ENCODE data around the gene MICU2. TPM values are rescaled to one million over a fixed set of nuclear protein-coding genes. Genes with fewer than 3 reads are reported as not detected.

Gene MICU2
- total RNA-seq, 4 donors from 2014 or later: 50.8 to 108 (median 77.4) TPM

DNA sequence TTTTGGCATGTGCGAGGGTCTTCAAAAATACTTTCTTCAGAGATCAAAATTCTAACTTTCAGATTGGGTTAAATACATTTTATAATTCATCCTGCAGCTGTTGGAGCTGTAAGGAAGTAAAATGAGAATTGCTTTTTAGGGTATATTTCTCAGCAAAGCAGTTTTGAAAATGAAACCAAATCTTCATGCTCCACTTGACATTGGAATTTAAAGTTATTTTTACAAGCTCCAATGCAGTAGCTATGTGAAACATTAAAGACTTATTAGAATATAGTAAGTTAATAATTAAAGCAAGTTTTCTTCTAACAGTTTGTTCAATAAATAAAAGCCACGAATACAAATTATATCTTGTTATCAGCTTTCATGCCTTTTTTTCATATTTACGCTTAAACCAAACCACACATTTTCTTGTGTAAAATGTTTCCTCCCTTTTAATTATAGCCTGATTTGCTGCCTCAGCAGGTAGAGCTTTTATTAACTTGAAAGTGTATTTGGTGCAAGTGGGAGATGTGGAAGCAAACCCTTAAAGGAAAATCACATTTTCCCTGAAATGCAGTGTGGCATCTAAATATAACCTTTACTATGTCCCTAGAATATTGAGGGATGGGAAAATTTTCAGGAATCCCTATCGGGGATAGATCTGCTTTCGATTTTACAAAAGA is 12.4 kb upstream of the MICU2 start:
- TF ChIP-seq, protein P1, sequence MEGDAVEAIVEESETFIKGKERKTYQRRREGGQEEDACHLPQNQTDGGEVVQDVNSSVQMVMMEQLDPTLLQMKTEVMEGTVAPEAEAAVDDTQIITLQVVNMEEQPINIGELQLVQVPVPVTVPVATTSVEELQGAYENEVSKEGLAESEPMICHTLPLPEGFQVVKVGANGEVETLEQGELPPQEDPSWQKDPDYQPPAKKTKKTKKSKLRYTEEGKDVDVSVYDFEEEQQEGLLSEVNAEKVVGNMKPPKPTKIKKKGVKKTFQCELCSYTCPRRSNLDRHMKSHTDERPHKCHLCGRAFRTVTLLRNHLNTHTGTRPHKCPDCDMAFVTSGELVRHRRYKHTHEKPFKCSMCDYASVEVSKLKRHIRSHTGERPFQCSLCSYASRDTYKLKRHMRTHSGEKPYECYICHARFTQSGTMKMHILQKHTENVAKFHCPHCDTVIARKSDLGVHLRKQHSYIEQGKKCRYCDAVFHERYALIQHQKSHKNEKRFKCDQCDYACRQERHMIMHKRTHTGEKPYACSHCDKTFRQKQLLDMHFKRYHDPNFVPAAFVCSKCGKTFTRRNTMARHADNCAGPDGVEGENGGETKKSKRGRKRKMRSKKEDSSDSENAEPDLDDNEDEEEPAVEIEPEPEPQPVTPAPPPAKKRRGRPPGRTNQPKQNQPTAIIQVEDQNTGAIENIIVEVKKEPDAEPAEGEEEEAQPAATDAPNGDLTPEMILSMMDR (IDR thresholded peaks at IDR 0.05): no peak
- no peak for TF ChIP-seq POLR2A (IDR thresholded peaks at IDR 0.05)
- H3K4me3 ChIP-seq (ENCODE audit: low read depth, poor library complexity, severe bottlenecking): no peak overlapping the region
- DNase-seq (ENCODE audit: low spot score in 2 of 2): no peak
- WGBS, 2 donors: 84 to 88% methylated on average over 5 of the region's 5 CpGs
- intact Hi-C loops (cut with DNase I; ENCODE audit: low total_unique reads): no loop called here

DNA sequence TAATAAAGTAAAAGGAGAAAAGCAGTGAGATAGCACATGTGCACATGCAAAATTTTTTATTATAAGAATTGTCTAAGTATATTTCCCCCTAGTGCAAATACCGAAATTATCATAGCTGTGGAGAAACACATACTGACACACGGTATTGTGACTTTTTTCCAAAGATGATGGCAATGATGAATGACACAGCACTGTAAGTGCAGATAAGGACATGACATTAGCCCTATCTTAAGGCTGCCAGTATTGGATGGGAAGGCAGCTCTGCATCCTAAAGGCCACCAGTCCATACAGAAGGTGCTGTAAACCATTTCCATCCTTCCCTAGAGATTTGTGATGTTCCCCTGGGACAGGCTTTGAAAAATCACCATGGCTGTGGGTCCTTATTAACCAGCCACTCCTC is 11.5 kb upstream of the MICU2 start:
- intact Hi-C loops (cut with DNase I; ENCODE audit: low total_unique reads): no loop called here
- TF ChIP-seq, protein P1 (IDR thresholded peaks at IDR 0.05): no peak
- TF ChIP-seq POLR2A (IDR thresholded peaks at IDR 0.05): no peak
- H3K4me3 ChIP-seq (ENCODE audit: low read depth, poor library complexity, severe bottlenecking): no peak overlapping the region
- no peak for DNase-seq (ENCODE audit: low spot score in 2 of 2)
- 78 to 82% methylated on average over 2 of the region's 2 CpGs for WGBS, 2 donors

- TF ChIP-seq POLR2A (IDR thresholded peaks at IDR 0.05): no peak
- TF ChIP-seq, protein P1 (IDR thresholded peaks at IDR 0.05): no peak
- no peak for DNase-seq (ENCODE audit: low spot score in 2 of 2)
- 88% methylated on average over 4 of the region's 4 CpGs for WGBS, 2 donors
- no peak overlapping the region for H3K4me3 ChIP-seq (ENCODE audit: low read depth, poor library complexity, severe bottlenecking)
- intact Hi-C loops (cut with DNase I; ENCODE audit: low total_unique reads): no loop called here
Observed at GRCh38 chr13:21613791-21614190, 9.8 kb upstream of the MICU2 start.

GRCh38 chr13:21611385-21611784 is 7.4 kb upstream of the MICU2 start:
- intact Hi-C loops (cut with DNase I; ENCODE audit: low total_unique reads): no loop called here
- TF ChIP-seq, protein P1 (IDR thresholded peaks at IDR 0.05): no peak
- no peak for TF ChIP-seq POLR2A (IDR thresholded peaks at IDR 0.05)
- no peak for DNase-seq (ENCODE audit: low spot score in 2 of 2)
- WGBS, 2 donors: 94 to 96% methylated on average over 21 of the region's 21 CpGs
- H3K4me3 ChIP-seq (ENCODE audit: low read depth, poor library complexity, severe bottlenecking): no peak overlapping the region

GRCh38 chr13:21610687-21611086 is 6.7 kb upstream of the MICU2 start:
- no peak for TF ChIP-seq POLR2A (IDR thresholded peaks at IDR 0.05)
- TF ChIP-seq, protein P1 (IDR thresholded peaks at IDR 0.05): no peak
- WGBS, 2 donors: 93 to 96% methylated on average over 9 to 12 of the region's 12 CpGs
- H3K4me3 ChIP-seq (ENCODE audit: low read depth, poor library complexity, severe bottlenecking): no peak overlapping the region
- no peak for DNase-seq (ENCODE audit: low spot score in 2 of 2)
- intact Hi-C loops (cut with DNase I; ENCODE audit: low total_unique reads): no loop called here

- WGBS, 2 donors: 89 to 91% methylated on average over 4 of the region's 4 CpGs
- DNase-seq (ENCODE audit: low spot score in 2 of 2): no peak
- TF ChIP-seq, protein P1 (IDR thresholded peaks at IDR 0.05): no peak
- TF ChIP-seq POLR2A (IDR thresholded peaks at IDR 0.05): no peak
- H3K4me3 ChIP-seq (ENCODE audit: low read depth, poor library complexity, severe bottlenecking): no peak overlapping the region
- intact Hi-C loops (cut with DNase I; ENCODE audit: low total_unique reads): no loop called here
Observed at GRCh38 chr13:21608961-21609360, 5.0 kb upstream of the MICU2 start.
